Panc1 (cell line): ENCODE data around the gene GALNT15. TPM values are rescaled to one million over a fixed set of nuclear protein-coding genes. Genes with fewer than 3 reads are reported as not detected.
A peak's percentile ranks its signal among the peaks of the same experiment; 100 is the strongest.

Experiments
- ATAC-seq: fragments of 200-7000 bp; cut with Tn5 transposase; 2 replicates; pipeline ENCODE4 v1.9.1; 2020; ENCODE audit warnings: mild to moderate bottlenecking, moderate library complexity
- BruUV-seq: library from RNA; stranded (reverse); fragments of 400-500 nt; replicated peaks from 2 replicates; lab custom pipeline; 2021; lab: Mats Ljungman, UMichigan
- CTCF ChIA-PET: fragments of 300-600 bp; sonication (Branson Sonifier 250); formaldehyde crosslinking; loops from one replicate; lab custom pipeline; 2022; ENCODE audit warnings: antibody characterized with exemption; lab: Charles Lee
- POLR2A ChIA-PET: fragments of 300-600 bp; sonication (Branson Sonifier 250); formaldehyde crosslinking; loops from one replicate; lab custom pipeline; 2022; ENCODE audit warnings: antibody characterized with exemption; lab: Charles Lee
- DNase-seq: peaks from one replicate; pipeline ENCODE4 v3.0.0-alpha.2; 2010; ENCODE audit warnings: low read depth, low spot score
- H3K27ac ChIP-seq: 2 replicates; pipeline ENCODE4 v1.5.1; 2011; ENCODE audit warnings: mild to moderate bottlenecking, low read length, inconsistent platforms
- H3K27me3 ChIP-seq: fragments of 200-500 bp; sonication (Bioruptor generic); 2 replicates; pipeline ENCODE4 v1.6.0; 2014; ENCODE audit warnings: low read length, inconsistent platforms; ENCODE audit not compliant: control insufficient read depth, insufficient read depth
- H3K36me3 ChIP-seq: fragments of 200-500 bp; sonication (Bioruptor generic); 2 replicates; pipeline ENCODE4 v1.5.1; 2014; ENCODE audit warnings: inconsistent platforms, mild to moderate bottlenecking, low read length, moderate library complexity; ENCODE audit not compliant: control insufficient read depth, insufficient read depth
- H3K4me1 ChIP-seq: 2 replicates; pipeline ENCODE4 v1.5.1; 2011; ENCODE audit warnings: inconsistent platforms, mild to moderate bottlenecking, low read length, moderate library complexity; ENCODE audit not compliant: control insufficient read depth, insufficient read depth
- H3K4me3 ChIP-seq, 2 experiments: 2 replicates each; pipeline ENCODE4 v1.5.1; 2011 to 2012; ENCODE audit warnings: low read depth in 2 of 2, low read length in 2 of 2, mild to moderate bottlenecking in 2 of 2, inconsistent platforms in 1 of 2, moderate library complexity in 1 of 2
- H3K9me3 ChIP-seq: fragments of 200-500 bp; sonication (Bioruptor generic); 2 replicates; pipeline ENCODE4 v1.5.1; 2014; ENCODE audit warnings: low read depth, mild to moderate bottlenecking, inconsistent platforms, low read length, moderate library complexity; ENCODE audit not compliant: control insufficient read depth, insufficient read depth
- CTCF ChIP-seq: fragments of 450-650 bp; IDR thresholded peaks from 2 replicates; pipeline ENCODE4 v1.5.1; 2017; ENCODE audit warnings: mild to moderate bottlenecking
- POLR2AphosphoS5 ChIP-seq: IDR thresholded peaks from 2 replicates; pipeline ENCODE4 v1.6.1; 2012; ENCODE audit warnings: mild to moderate bottlenecking, low read depth, low read length, moderate library complexity
- SIN3A ChIP-seq: IDR thresholded peaks from 2 replicates; pipeline ENCODE4 v1.6.1; 2012; ENCODE audit warnings: low read depth, mild to moderate bottlenecking, low read length, moderate library complexity, borderline replicate concordance; ENCODE audit not compliant: insufficient read depth
- TCF7L2 ChIP-seq: IDR thresholded peaks from 2 replicates; pipeline ENCODE4 v1.6.1; 2011; ENCODE audit warnings: mild to moderate bottlenecking, low read depth, low read length, inconsistent platforms
- in situ Hi-C: cut with HindIII; loops from 2 replicates; pipeline ENCODE4 v1.10.0; 2016; ENCODE audit warnings: low sequenced_read_pairs, low pct_unique_long_range_greater_than_20kb
- intact Hi-C: fragments of 100-400 bp; cut with micrococcal nuclease; formaldehyde crosslinking; loops from one replicate; pipeline ENCODE4 v1.10.0; 2022; ENCODE audit not compliant: unreplicated experiment
- total RNA-seq: library from RNA; stranded (reverse); gene quantifications from one replicate; pipeline ENCODE4 v1.2.1, GENCODE V29; 2021; ENCODE audit not compliant: unreplicated experiment
- TF ChIP-seq, protein P1 (sequence below), 2 experiments: IDR thresholded peaks; 2 replicates each; pipeline ENCODE4 v1.6.1; 2011 to 2012; ENCODE audit warnings: low read depth in 2 of 2, control low read depth in 1 of 2, low read length in 1 of 2, mild to moderate bottlenecking in 1 of 2, moderate library complexity in 1 of 2; ENCODE audit not compliant: insufficient read depth in 1 of 2

The GALNT15 gene
- total RNA-seq, 1 experiment from 2014 or later = 0.10 TPM

- in situ Hi-C loops (no loop called here), intact Hi-C loops (loop anchor here (10.0 kb wide), 2 partner anchors 65 to 365 kb away; no protein-coding TSS in a partner anchor)
- Histone ChIP-seq H3K27me3 (no peaks in the 10 kb centered on the region), H3K9me3 (no peaks in the 10 kb centered on the region), H3K4me1 (peaks cover 12% of the 10 kb centered on the region), H3K4me3 (no peak overlapping the region), H3K27ac (peak overlapping the region; percentile 23; the same call in 1 of the 2 replicates), H3K36me3 (no peaks in the 10 kb centered on the region)
- ATAC-seq (no peak), DNase-seq (no peak)
- no peak for TF ChIP-seq SIN3A
- no peak for TF ChIP-seq POLR2AphosphoS5
- TF ChIP-seq, protein P1, sequence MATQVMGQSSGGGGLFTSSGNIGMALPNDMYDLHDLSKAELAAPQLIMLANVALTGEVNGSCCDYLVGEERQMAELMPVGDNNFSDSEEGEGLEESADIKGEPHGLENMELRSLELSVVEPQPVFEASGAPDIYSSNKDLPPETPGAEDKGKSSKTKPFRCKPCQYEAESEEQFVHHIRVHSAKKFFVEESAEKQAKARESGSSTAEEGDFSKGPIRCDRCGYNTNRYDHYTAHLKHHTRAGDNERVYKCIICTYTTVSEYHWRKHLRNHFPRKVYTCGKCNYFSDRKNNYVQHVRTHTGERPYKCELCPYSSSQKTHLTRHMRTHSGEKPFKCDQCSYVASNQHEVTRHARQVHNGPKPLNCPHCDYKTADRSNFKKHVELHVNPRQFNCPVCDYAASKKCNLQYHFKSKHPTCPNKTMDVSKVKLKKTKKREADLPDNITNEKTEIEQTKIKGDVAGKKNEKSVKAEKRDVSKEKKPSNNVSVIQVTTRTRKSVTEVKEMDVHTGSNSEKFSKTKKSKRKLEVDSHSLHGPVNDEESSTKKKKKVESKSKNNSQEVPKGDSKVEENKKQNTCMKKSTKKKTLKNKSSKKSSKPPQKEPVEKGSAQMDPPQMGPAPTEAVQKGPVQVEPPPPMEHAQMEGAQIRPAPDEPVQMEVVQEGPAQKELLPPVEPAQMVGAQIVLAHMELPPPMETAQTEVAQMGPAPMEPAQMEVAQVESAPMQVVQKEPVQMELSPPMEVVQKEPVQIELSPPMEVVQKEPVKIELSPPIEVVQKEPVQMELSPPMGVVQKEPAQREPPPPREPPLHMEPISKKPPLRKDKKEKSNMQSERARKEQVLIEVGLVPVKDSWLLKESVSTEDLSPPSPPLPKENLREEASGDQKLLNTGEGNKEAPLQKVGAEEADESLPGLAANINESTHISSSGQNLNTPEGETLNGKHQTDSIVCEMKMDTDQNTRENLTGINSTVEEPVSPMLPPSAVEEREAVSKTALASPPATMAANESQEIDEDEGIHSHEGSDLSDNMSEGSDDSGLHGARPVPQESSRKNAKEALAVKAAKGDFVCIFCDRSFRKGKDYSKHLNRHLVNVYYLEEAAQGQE (IDR thresholded peaks at IDR 0.05; ENCODE audit: insufficient read depth in 1 of 2, low read depth in 2 of 2, low read length in 1 of 2) = no peak
- no peak for TF ChIP-seq CTCF
- no peak for TF ChIP-seq TCF7L2
- BruUV-seq = no TSS peak
- CTCF ChIA-PET = no interaction called here
- POLR2A ChIA-PET = no interaction called here
Measured at GRCh38 chr3:16179771-16180736, 5.6 kb downstream of the GALNT15 start.

DNA sequence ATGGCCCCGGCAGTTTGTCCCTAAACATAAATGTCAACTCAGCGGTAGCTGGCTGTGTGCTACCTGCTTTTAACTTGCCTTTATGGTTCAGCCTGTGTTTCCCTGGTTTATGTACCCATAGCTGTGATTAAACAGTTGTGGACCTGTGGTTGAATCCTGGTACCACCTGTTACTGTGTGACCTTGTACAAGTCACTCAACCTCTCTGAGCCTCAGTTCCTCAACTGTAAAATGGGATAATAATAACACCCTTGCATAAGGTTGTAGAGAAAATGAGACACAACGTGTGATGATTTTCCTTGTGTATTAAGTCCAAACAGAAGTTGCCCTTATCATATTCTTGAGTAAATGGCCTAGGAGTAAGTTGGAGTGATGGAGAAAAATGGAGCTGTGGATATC is 6.3 kb downstream of the GALNT15 start:
- POLR2A ChIA-PET = no interaction called here
- no peaks in the 10 kb centered on the region for H3K9me3 ChIP-seq
- ATAC-seq (no peak), DNase-seq (no peak)
- TF ChIP-seq, protein P1 (IDR thresholded peaks at IDR 0.05; ENCODE audit: insufficient read depth in 1 of 2, low read depth in 2 of 2, low read length in 1 of 2) = no peak
- no peak for TF ChIP-seq TCF7L2
- TF ChIP-seq CTCF = no peak
- no peak for TF ChIP-seq SIN3A
- TF ChIP-seq POLR2AphosphoS5 = no peak
- intact Hi-C loops = loop anchor here (10.0 kb wide), 1 partner anchor 64 kb away; no protein-coding TSS in a partner anchor
- H3K4me1 ChIP-seq = peaks cover 12% of the 10 kb centered on the region
- CTCF ChIA-PET = no interaction called here
- peak overlapping the region; percentile 23; the same call in 1 of the 2 replicates for H3K27ac ChIP-seq
- H3K36me3 ChIP-seq = no peaks in the 10 kb centered on the region
- no TSS peak for BruUV-seq
- in situ Hi-C loops = no loop called here
- no peak overlapping the region for H3K4me3 ChIP-seq
- no peaks in the 10 kb centered on the region for H3K27me3 ChIP-seq
